Activated T-helper 17 cell treated with anti-CD3 and anti-CD28 coated beads, Interleukin-2, amount 50 U/mL, for 72 hours (primary cell): ENCODE results near the gene USP46. TPM values are rescaled to one million over a fixed set of nuclear protein-coding genes. Genes with fewer than 3 reads are reported as not detected.

Experiments used
- ATAC-seq: fragments of 150-1000 bp; cut with Tn5 transposase; replicated peaks from 2 replicates; pipeline ENCODE4 v1.10.0; 2021; ENCODE audit warnings: mild to moderate bottlenecking, moderate library complexity
- H3K27ac Mint-ChIP-seq: one replicate; pipeline ENCODE4 v1.8.0; 2022; ENCODE audit warnings: mixed read lengths
- H3K27me3 Mint-ChIP-seq: one replicate; pipeline ENCODE4 v1.8.0; 2022; ENCODE audit warnings: mixed read lengths
- H3K36me3 Mint-ChIP-seq: one replicate; pipeline ENCODE4 v1.8.0; 2022; ENCODE audit warnings: low read depth, mild to moderate bottlenecking, mixed read lengths
- H3K4me1 Mint-ChIP-seq: one replicate; pipeline ENCODE4 v1.8.0; 2022; ENCODE audit warnings: mixed read lengths
- H3K4me3 Mint-ChIP-seq: one replicate; pipeline ENCODE4 v1.8.0; 2022; ENCODE audit warnings: mild to moderate bottlenecking, mixed read lengths
- H3K9me3 Mint-ChIP-seq: one replicate; pipeline ENCODE4 v1.8.0; 2022; ENCODE audit warnings: mixed read lengths
- total RNA-seq, 2 donors: library from RNA; stranded (reverse); gene quantifications; one replicate each; pipeline ENCODE4 v1.2.3, GENCODE V29; 2022

The USP46 gene
- total RNA-seq, 2 donors from 2014 or later: 8.6 to 10.1 TPM

- no peaks in the 10 kb centered on the region for H3K36me3 Mint-ChIP-seq
- peaks cover 4% of the 10 kb centered on the region for H3K27me3 Mint-ChIP-seq
- ATAC-seq: no peak
- H3K4me1 Mint-ChIP-seq: no peaks in the 10 kb centered on the region
- no peak overlapping the region for H3K27ac Mint-ChIP-seq
- no peaks in the 10 kb centered on the region for H3K9me3 Mint-ChIP-seq
- no peak overlapping the region for H3K4me3 Mint-ChIP-seq
These were observed 103.8 kb downstream of the USP46 start for GRCh38 chr4:52555356-52555716.

- H3K9me3 Mint-ChIP-seq: no peaks in the 10 kb centered on the region
- ATAC-seq: no peak
- no peaks in the 10 kb centered on the region for H3K36me3 Mint-ChIP-seq
- H3K27ac Mint-ChIP-seq: no peak overlapping the region
- H3K4me3 Mint-ChIP-seq: no peak overlapping the region
- H3K4me1 Mint-ChIP-seq: no peaks in the 10 kb centered on the region
- peaks cover 4% of the 10 kb centered on the region for H3K27me3 Mint-ChIP-seq
These were observed 104.3 kb downstream of the USP46 start for GRCh38 chr4:52554612-52555355.

- no peak overlapping the region for H3K27ac Mint-ChIP-seq
- H3K4me3 Mint-ChIP-seq: no peak overlapping the region
- H3K27me3 Mint-ChIP-seq: peaks cover 8% of the 10 kb centered on the region
- peak; percentile 43 for ATAC-seq
- H3K4me1 Mint-ChIP-seq: no peaks in the 10 kb centered on the region
- no peaks in the 10 kb centered on the region for H3K36me3 Mint-ChIP-seq
- no peaks in the 10 kb centered on the region for H3K9me3 Mint-ChIP-seq
These were observed 106.3 kb downstream of the USP46 start for GRCh38 chr4:52552778-52553177.

- Mint-ChIP-seq H3K4me1 (no peaks in the 10 kb centered on the region), H3K27me3 (peaks cover 8% of the 10 kb centered on the region), H3K9me3 (no peaks in the 10 kb centered on the region), H3K36me3 (no peaks in the 10 kb centered on the region), H3K27ac (no peak overlapping the region), H3K4me3 (no peak overlapping the region)
- ATAC-seq: no peak
These were observed 107.6 kb downstream of the USP46 start for GRCh38 chr4:52551487-52551886.

- ATAC-seq: no peak
- no peaks in the 10 kb centered on the region for H3K36me3 Mint-ChIP-seq
- no peaks in the 10 kb centered on the region for H3K4me1 Mint-ChIP-seq
These were observed 108.9 kb downstream of the USP46 start for GRCh38 chr4:52550186-52550585.

GRCh38 chr4:52548818-52549570 lies 110.1 kb downstream of the USP46 start:
- peaks cover 5% of the 10 kb centered on the region for H3K27me3 Mint-ChIP-seq
- H3K36me3 Mint-ChIP-seq: no peaks in the 10 kb centered on the region
- no peaks in the 10 kb centered on the region for H3K9me3 Mint-ChIP-seq
- ATAC-seq: peak; percentile 87
- no peaks in the 10 kb centered on the region for H3K4me1 Mint-ChIP-seq
- H3K4me3 Mint-ChIP-seq: no peak overlapping the region
- no peak overlapping the region for H3K27ac Mint-ChIP-seq

More at GRCh38 chr4:52550186-52550585, 108.9 kb downstream of the USP46 start:
- H3K27me3 Mint-ChIP-seq: peaks cover 6% of the 10 kb centered on the region
- H3K4me3 Mint-ChIP-seq: no peak overlapping the region
- no peaks in the 10 kb centered on the region for H3K9me3 Mint-ChIP-seq
- H3K27ac Mint-ChIP-seq: no peak overlapping the region

GRCh38 chr4:52546449-52546848 lies 112.7 kb downstream of the USP46 start:
- no peaks in the 10 kb centered on the region for H3K36me3 Mint-ChIP-seq
- no peaks in the 10 kb centered on the region for H3K9me3 Mint-ChIP-seq
- H3K27me3 Mint-ChIP-seq: peaks cover 5% of the 10 kb centered on the region
- no peaks in the 10 kb centered on the region for H3K4me1 Mint-ChIP-seq
- ATAC-seq: no peak
- no peak overlapping the region for H3K4me3 Mint-ChIP-seq
- no peak overlapping the region for H3K27ac Mint-ChIP-seq

- peak; percentile 61 for ATAC-seq
- no peaks in the 10 kb centered on the region for H3K36me3 Mint-ChIP-seq
- no peak overlapping the region for H3K27ac Mint-ChIP-seq
These were observed 113.7 kb downstream of the USP46 start for GRCh38 chr4:52545099-52546069.

More at GRCh38 chr4:52545099-52546069, 113.7 kb downstream of the USP46 start:
- peaks cover 5% of the 10 kb centered on the region for H3K27me3 Mint-ChIP-seq
- H3K4me1 Mint-ChIP-seq: no peaks in the 10 kb centered on the region
- no peak overlapping the region for H3K4me3 Mint-ChIP-seq
- no peaks in the 10 kb centered on the region for H3K9me3 Mint-ChIP-seq

Other genes starting within 250 kb of the USP46 start
- gene ERVMER34-1, start 92.1 kb upstream of the USP46 start, total RNA-seq: under 1 TPM; 0.09 to 0.19 TPM
- gene RASL11B, start 203.0 kb upstream of the USP46 start, total RNA-seq: under 1 TPM; 0.34 to 0.76 TPM